ENCODE data around the gene PRDM10. TPM values are rescaled to one million over a fixed set of nuclear protein-coding genes. Genes with fewer than 3 reads are reported as not detected.

The PRDM10 gene
- total RNA-seq, 4 donors from 2014 or later = 7.8 to 18.6 (median 9.7) TPM

- Histone ChIP-seq H3K27ac (no peak overlapping the region), H3K27me3 (no peaks in the 10 kb centered on the region), H3K9me3 (no peaks in the 10 kb centered on the region), H3K36me3 (no peaks in the 10 kb centered on the region), H3K4me1 (peaks cover 21 to 28% of the 10 kb centered on the region in 2 donors), H3K4me3 (replicated peaks in 1 of 3) (no peak overlapping the region)
- TF ChIP-seq POLR2A (IDR thresholded peaks at IDR 0.05) = no peak
- no peak for TF ChIP-seq CTCF (IDR thresholded peaks at IDR 0.05)
- no peak for DNase-seq
- 97% methylated on average over 11 of the region's 11 CpGs for WGBS, 2 donors
- intact Hi-C loops (cut with DNase I) = no loop called here
Observed at GRCh38 chr11:129945373-129945772, 57.3 kb downstream of the PRDM10 start.

- TF ChIP-seq POLR2A (IDR thresholded peaks at IDR 0.05) (no peak), CTCF (IDR thresholded peaks at IDR 0.05) (no peak)
- no peaks in the 10 kb centered on the region for H3K27me3 ChIP-seq
- H3K27ac ChIP-seq = no peak overlapping the region
- H3K36me3 ChIP-seq = no peaks in the 10 kb centered on the region
- intact Hi-C loops (cut with DNase I) = no loop called here
- peaks cover 20 to 21% of the 10 kb centered on the region in 2 donors for H3K4me1 ChIP-seq
- no peak overlapping the region for H3K4me3 ChIP-seq (replicated peaks in 1 of 3)
- 97 to 99% methylated on average over 18 of the region's 18 CpGs for WGBS, 2 donors
- no peak for DNase-seq
- H3K9me3 ChIP-seq = no peaks in the 10 kb centered on the region
Observed at GRCh38 chr11:129944696-129945095, 57.9 kb downstream of the PRDM10 start.

GRCh38 chr11:129943036-129943435, 59.6 kb downstream of the PRDM10 start:
- no peaks in the 10 kb centered on the region for H3K9me3 ChIP-seq
- no peak overlapping the region for H3K27ac ChIP-seq
- H3K4me3 ChIP-seq (replicated peaks in 1 of 3) = no peak overlapping the region
- TF ChIP-seq CTCF (IDR thresholded peaks at IDR 0.05) (no peak), POLR2A (IDR thresholded peaks at IDR 0.05) (no peak)
- H3K36me3 ChIP-seq = no peaks in the 10 kb centered on the region
- H3K4me1 ChIP-seq = peaks cover 20 to 26% of the 10 kb centered on the region in 2 donors
- intact Hi-C loops (cut with DNase I) = no loop called here
- no peak for DNase-seq
- H3K27me3 ChIP-seq = no peaks in the 10 kb centered on the region

GRCh38 chr11:129939510-129939909, 63.1 kb downstream of the PRDM10 start:
- WGBS, 2 donors = 94 to 99% methylated on average over 4 of the region's 4 CpGs
- no peak overlapping the region for H3K4me3 ChIP-seq (replicated peaks in 1 of 3)
- no peak for DNase-seq
- no peaks in the 10 kb centered on the region for H3K36me3 ChIP-seq
- no peaks in the 10 kb centered on the region for H3K27me3 ChIP-seq
- H3K4me1 ChIP-seq = peaks cover 0 to 14% of the 10 kb centered on the region in 2 donors
- no peaks in the 10 kb centered on the region for H3K9me3 ChIP-seq
- TF ChIP-seq CTCF (IDR thresholded peaks at IDR 0.05) (no peak), POLR2A (IDR thresholded peaks at IDR 0.05) (no peak)
- intact Hi-C loops (cut with DNase I) = no loop called here
- H3K27ac ChIP-seq = no peak overlapping the region

GRCh38 chr11:129938764-129939163, 63.9 kb downstream of the PRDM10 start:
- TF ChIP-seq CTCF (IDR thresholded peaks at IDR 0.05) (no peak), POLR2A (IDR thresholded peaks at IDR 0.05) (no peak)

More at GRCh38 chr11:129938764-129939163, 63.9 kb downstream of the PRDM10 start:
- Histone ChIP-seq H3K9me3 (no peaks in the 10 kb centered on the region), H3K4me1 (peaks cover 0 to 14% of the 10 kb centered on the region in 2 donors), H3K36me3 (no peaks in the 10 kb centered on the region), H3K27ac (peak overlapping the region in 1 of 3 donors; percentile 31), H3K27me3 (no peaks in the 10 kb centered on the region), H3K4me3 (replicated peaks in 1 of 3) (no peak overlapping the region)
- WGBS, 2 donors = 71 to 73% methylated on average over 5 of the region's 5 CpGs
- intact Hi-C loops (cut with DNase I) = no loop called here
- DNase-seq = peak in 1 of 2 donors; percentile 53
